Measurements from ENCODE around the gene SLCO4A1. TPM values are rescaled to one million over a fixed set of nuclear protein-coding genes. Genes with fewer than 3 reads are reported as not detected.

SLCO4A1 gene
- total RNA-seq, 4 donors from 2014 or later = 15.9 to 20.2 (median 19.2) TPM

DNA sequence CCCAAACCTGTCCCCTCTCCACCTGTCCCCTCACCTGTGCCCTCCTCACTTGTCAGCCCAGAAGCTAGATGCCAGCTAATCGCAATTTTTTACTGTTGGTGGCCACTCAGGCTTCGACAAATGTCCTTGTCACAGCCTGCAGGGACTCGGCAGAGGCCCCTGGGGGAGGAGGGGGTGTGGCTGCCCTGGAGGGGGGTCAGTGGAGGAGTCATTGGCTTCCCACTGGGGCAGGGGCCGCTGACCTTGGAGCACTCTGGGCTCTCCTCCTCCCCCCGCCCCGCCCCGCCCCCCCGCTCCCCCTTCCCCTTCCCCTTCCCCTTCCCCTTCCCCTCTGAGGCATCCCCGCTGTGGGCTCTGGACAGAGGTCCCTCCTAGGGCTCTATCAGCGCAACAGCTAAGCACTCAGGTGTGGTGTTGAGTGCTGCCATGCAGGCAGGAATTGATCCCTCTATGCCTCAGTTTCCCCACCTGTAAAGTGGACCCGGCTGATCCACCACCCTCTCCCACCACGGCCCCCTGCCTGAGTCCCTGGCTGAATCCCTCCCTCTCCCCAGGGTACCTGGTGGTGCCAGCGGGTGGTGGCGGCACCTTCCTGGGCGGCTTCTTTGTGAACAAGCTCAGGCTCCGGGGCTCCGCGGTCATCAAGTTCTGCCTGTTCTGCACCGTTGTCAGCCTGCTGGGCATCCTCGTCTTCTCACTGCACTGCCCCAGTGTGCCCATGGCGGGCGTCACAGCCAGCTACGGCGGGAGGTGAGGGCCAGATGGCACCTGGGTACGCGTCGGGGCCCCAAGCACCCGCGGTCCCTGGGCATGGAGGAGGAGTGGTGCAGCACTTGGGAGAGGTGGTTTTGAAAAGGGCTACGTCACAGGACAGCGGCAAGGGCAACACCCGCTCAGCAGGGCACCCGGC is 23.8 kb downstream of the SLCO4A1 start:
- no peak for ATAC-seq
- TF ChIP-seq, protein P1, sequence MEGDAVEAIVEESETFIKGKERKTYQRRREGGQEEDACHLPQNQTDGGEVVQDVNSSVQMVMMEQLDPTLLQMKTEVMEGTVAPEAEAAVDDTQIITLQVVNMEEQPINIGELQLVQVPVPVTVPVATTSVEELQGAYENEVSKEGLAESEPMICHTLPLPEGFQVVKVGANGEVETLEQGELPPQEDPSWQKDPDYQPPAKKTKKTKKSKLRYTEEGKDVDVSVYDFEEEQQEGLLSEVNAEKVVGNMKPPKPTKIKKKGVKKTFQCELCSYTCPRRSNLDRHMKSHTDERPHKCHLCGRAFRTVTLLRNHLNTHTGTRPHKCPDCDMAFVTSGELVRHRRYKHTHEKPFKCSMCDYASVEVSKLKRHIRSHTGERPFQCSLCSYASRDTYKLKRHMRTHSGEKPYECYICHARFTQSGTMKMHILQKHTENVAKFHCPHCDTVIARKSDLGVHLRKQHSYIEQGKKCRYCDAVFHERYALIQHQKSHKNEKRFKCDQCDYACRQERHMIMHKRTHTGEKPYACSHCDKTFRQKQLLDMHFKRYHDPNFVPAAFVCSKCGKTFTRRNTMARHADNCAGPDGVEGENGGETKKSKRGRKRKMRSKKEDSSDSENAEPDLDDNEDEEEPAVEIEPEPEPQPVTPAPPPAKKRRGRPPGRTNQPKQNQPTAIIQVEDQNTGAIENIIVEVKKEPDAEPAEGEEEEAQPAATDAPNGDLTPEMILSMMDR (IDR thresholded peaks at IDR 0.05) = no peak
- H3K36me3 ChIP-seq = peaks cover 0 to 5% of the 10 kb centered on the region in 2 donors
- peaks cover 0 to 25% (median 0%) of the 10 kb centered on the region in 3 donors for H3K4me1 ChIP-seq
- H3K4me3 ChIP-seq = no peak overlapping the region
- WGBS, 2 donors (ENCODE audit: low coverage in 1 of 2) = 50 to 75% methylated on average over 1 to 11 of the region's 33 CpGs
- no peaks in the 10 kb centered on the region for H3K9me3 ChIP-seq
- peaks cover 7% of the 10 kb centered on the region for H3K27me3 ChIP-seq
- no peak overlapping the region for H3K27ac ChIP-seq

GRCh38 chr20:62666736-62667529 is 24.6 kb downstream of the SLCO4A1 start:
- peak; percentile 34 for ATAC-seq
- no peak for TF ChIP-seq POLR2AphosphoS5 (IDR thresholded peaks at IDR 0.05)
- no peak for TF ChIP-seq EP300 (IDR thresholded peaks at IDR 0.05)
- TF ChIP-seq POLR2A (IDR thresholded peaks at IDR 0.05) = no peak
- TF ChIP-seq, protein P1 (IDR thresholded peaks at IDR 0.05) = no peak
- H3K27ac ChIP-seq = no peak overlapping the region
- no peak overlapping the region for H3K4me3 ChIP-seq
- WGBS, 2 donors (ENCODE audit: low coverage in 1 of 2) = 50 to 57% methylated on average over 2 to 13 of the region's 27 CpGs
- H3K36me3 ChIP-seq = no peaks in the 10 kb centered on the region
- H3K9me3 ChIP-seq = no peaks in the 10 kb centered on the region
- H3K4me1 ChIP-seq = peaks cover 0 to 25% (median 0%) of the 10 kb centered on the region in 3 donors
- peaks cover 7% of the 10 kb centered on the region for H3K27me3 ChIP-seq

DNA sequence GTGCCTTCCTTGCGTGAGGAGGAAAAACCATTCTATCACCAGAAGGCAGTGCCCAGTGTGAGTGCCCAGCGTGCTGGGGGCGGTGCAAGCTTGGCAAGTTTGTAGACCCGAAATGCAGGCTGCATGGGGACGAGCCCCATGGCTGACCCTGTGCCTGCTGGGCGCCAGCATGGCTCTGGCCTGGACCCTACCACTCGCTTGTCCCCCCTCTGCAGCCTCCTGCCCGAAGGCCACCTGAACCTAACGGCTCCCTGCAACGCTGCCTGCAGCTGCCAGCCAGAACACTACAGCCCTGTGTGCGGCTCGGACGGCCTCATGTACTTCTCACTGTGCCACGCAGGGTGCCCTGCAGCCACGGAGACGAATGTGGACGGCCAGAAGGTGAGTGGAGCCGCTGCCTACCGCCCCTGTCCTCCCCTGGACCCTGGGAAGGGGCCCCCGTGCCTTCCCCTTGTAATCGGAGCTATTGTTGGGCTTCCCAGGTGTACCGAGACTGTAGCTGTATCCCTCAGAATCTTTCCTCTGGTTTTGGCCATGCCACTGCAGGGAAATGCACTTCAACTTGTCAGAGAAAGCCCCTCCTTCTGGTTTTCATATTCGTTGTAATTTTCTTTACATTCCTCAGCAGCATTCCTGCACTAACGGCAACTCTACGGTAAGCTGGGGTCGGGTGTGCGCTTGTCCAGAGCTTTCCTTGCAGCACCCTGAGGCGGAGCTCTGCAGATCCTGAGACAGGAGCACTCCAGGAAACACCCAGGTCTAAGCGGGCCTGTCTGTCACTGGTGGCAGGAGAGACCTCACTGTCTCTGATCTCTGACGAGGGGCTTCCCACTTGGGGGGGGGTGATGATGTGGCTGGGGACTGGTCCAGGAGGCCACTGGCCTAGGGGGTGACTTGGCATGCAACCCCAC is 25.5 kb downstream of the SLCO4A1 start:
- Histone ChIP-seq H3K9me3 (no peaks in the 10 kb centered on the region), H3K27me3 (peaks cover 7% of the 10 kb centered on the region), H3K4me3 (no peak overlapping the region), H3K27ac (no peak overlapping the region), H3K4me1 (peaks cover 0 to 25% (median 0%) of the 10 kb centered on the region in 3 donors), H3K36me3 (no peaks in the 10 kb centered on the region)
- WGBS, 2 donors (ENCODE audit: low coverage in 1 of 2) = 58 to 68% methylated on average over 5 to 11 of the region's 30 CpGs
- no peak for ATAC-seq
- TF ChIP-seq POLR2A (IDR thresholded peaks at IDR 0.05) (no peak), EP300 (IDR thresholded peaks at IDR 0.05) (no peak), POLR2AphosphoS5 (IDR thresholded peaks at IDR 0.05) (no peak)
- TF ChIP-seq, protein P1 (IDR thresholded peaks at IDR 0.05) = no peak

DNA sequence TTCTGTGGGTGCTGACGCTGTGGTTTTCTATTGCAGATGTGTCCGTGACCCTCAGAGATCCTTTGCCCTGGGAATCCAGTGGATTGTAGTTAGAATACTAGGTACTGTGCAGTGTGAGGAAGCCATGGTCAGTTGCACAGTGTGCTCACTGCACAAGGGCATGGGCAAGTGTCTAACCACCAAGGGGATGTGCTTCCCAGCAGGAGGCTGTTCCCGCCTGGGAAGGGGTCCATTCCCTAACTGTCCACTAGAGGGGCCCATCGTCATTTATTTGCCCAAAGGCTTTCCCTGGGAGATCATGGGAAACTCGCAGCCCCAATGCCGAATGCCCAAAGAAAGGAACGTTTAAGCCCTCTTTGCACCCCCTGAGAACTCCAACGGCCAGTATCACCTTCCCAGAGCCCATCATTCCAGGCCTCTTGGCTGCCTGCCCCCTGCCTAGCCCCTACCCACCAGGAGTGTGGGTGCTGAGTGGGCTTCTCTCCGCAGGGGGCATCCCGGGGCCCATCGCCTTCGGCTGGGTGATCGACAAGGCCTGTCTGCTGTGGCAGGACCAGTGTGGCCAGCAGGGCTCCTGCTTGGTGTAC is 26.2 kb downstream of the SLCO4A1 start:
- peaks cover 0 to 25% (median 0%) of the 10 kb centered on the region in 3 donors for H3K4me1 ChIP-seq
- peak; percentile 61 for ATAC-seq
- TF ChIP-seq POLR2AphosphoS5 (IDR thresholded peaks at IDR 0.05) = peak; percentile 46
- TF ChIP-seq EP300 (IDR thresholded peaks at IDR 0.05) = no peak
- TF ChIP-seq, protein P1 (IDR thresholded peaks at IDR 0.05) = peak in 3 of 4 experiments; percentile 89 to 96 (median 94)
- TF ChIP-seq POLR2A (IDR thresholded peaks at IDR 0.05) = no peak
- H3K36me3 ChIP-seq = no peaks in the 10 kb centered on the region
- no peak overlapping the region for H3K4me3 ChIP-seq
- 0 to 9% methylated on average over 4 of the region's 13 CpGs for WGBS, 2 donors (ENCODE audit: low coverage in 1 of 2)
- H3K27me3 ChIP-seq = peaks cover 8% of the 10 kb centered on the region
- H3K9me3 ChIP-seq = no peaks in the 10 kb centered on the region
- H3K27ac ChIP-seq = no peak overlapping the region
